Neural cell (in vitro differentiated cells): ENCODE measurements around the gene HS2ST1. TPM values are rescaled to one million over a fixed set of nuclear protein-coding genes. Genes with fewer than 3 reads are reported as not detected.
"Not testable (repeated sequence)": the region's sequence is repeated elsewhere in the genome, so short reads cannot be mapped to it uniquely, and the experiment has no call there.

ENCODE experiments used
- H2AFZ ChIP-seq: fragments of 200-600, 300-800 bp; sonication (generic), shearing (Covaris generic); 2 replicates; pipeline ENCODE4 v1.6.0; 2014; ENCODE audit warnings: low read depth, mild to moderate bottlenecking, antibody characterized with exemption, low read length, moderate library complexity
- H3F3A ChIP-seq: fragments of 200-600 bp; shearing (Covaris generic); 2 replicates; pipeline ENCODE4 v1.6.1; 2016; ENCODE audit warnings: mild to moderate bottlenecking, moderate library complexity, mixed read lengths, antibody characterized with exemption, low read length; ENCODE audit not compliant: insufficient read depth, poor library complexity, severe bottlenecking
- H3K27ac ChIP-seq: fragments of 200-600, 300-800 bp; sonication (generic), shearing (Covaris generic); 2 replicates; pipeline ENCODE4 v1.5.1; 2014; ENCODE audit warnings: mild to moderate bottlenecking, low read length, moderate library complexity
- H3K27me3 ChIP-seq: fragments of 300-800, 200-600 bp; sonication (generic), shearing (Covaris generic); 2 replicates; pipeline ENCODE4 v1.6.0; 2014; ENCODE audit warnings: mild to moderate bottlenecking, low read depth, low read length, moderate library complexity; ENCODE audit not compliant: insufficient read depth
- H3K36me3 ChIP-seq: fragments of 300-800, 200-600 bp; sonication (generic), shearing (Covaris generic); 2 replicates; pipeline ENCODE4 v1.5.1; 2014; ENCODE audit warnings: mild to moderate bottlenecking, antibody characterized with exemption, low read length, moderate library complexity; ENCODE audit not compliant: insufficient read depth
- H3K4me2 ChIP-seq: fragments of 300-800, 200-600 bp; sonication (generic), shearing (Covaris generic); 2 replicates; pipeline ENCODE4 v1.6.0; 2014; ENCODE audit warnings: mild to moderate bottlenecking, low read length
- H3K4me3 ChIP-seq: fragments of 300-800, 200-600 bp; sonication (generic), shearing (Covaris generic); 2 replicates; pipeline ENCODE4 v1.5.1; 2014; ENCODE audit warnings: mild to moderate bottlenecking, low read length, moderate library complexity
- H3K79me2 ChIP-seq: fragments of 200-600 bp; shearing (Covaris generic); replicated peaks from 2 replicates; pipeline ENCODE4 v1.6.0; 2014; ENCODE audit warnings: mild to moderate bottlenecking, low read length, moderate library complexity; ENCODE audit not compliant: insufficient read depth
- H3K9ac ChIP-seq: fragments of 300-800, 200-600 bp; sonication (generic), shearing (Covaris generic); 2 replicates; pipeline ENCODE4 v1.6.1; 2016; ENCODE audit warnings: mild to moderate bottlenecking, low read length, mixed read lengths
- H3K9me2 ChIP-seq: fragments of 200-600 bp; shearing (Covaris generic); 2 replicates; pipeline ENCODE4 v1.6.1; 2016; ENCODE audit warnings: mild to moderate bottlenecking, low read length, mixed read lengths; ENCODE audit not compliant: insufficient read depth
- H3K9me3 ChIP-seq: fragments of 200-600, 300-800 bp; sonication (generic), shearing (Covaris generic); 2 replicates; pipeline ENCODE4 v1.6.1; 2016; ENCODE audit warnings: mild to moderate bottlenecking, mixed run types, low read length, moderate library complexity, mixed read lengths
- H4K20me1 ChIP-seq: fragments of 200-600 bp; shearing (Covaris generic); 2 replicates; pipeline ENCODE4 v1.6.1; 2016; ENCODE audit warnings: mild to moderate bottlenecking, mixed run types; ENCODE audit not compliant: insufficient read depth
- CTCF ChIP-seq: fragments of 450-650 bp; IDR thresholded peaks from 2 replicates; pipeline ENCODE4 v1.5.1; 2014; ENCODE audit warnings: antibody characterized with exemption, mild to moderate bottlenecking, moderate library complexity; ENCODE audit not compliant: poor library complexity, severe bottlenecking
- EP300 ChIP-seq: fragments of 450-650 bp; conservative IDR thresholded peaks from 2 replicates; pipeline ENCODE4 v1.6.1; 2014; ENCODE audit warnings: antibody characterized with exemption, mild to moderate bottlenecking, moderate library complexity; ENCODE audit not compliant: poor library complexity, severe bottlenecking
- EZH2 ChIP-seq: fragments of 200-600, 300-800 bp; shearing (Covaris generic), sonication (generic); IDR thresholded peaks from 2 replicates; pipeline ENCODE4 v1.6.1; 2014; ENCODE audit warnings: antibody characterized with exemption, low read length, borderline replicate concordance, mild to moderate bottlenecking; ENCODE audit not compliant: insufficient read depth, poor library complexity, severe bottlenecking
- MXI1 ChIP-seq: fragments of 450-650 bp; conservative IDR thresholded peaks from 2 replicates; pipeline ENCODE4 v1.6.1; 2014; ENCODE audit warnings: antibody characterized with exemption, mild to moderate bottlenecking; ENCODE audit not compliant: poor library complexity, severe bottlenecking
- POLR2AphosphoS5 ChIP-seq: IDR thresholded peaks from 2 replicates; pipeline ENCODE4 v1.6.1; 2012
- RAD21 ChIP-seq: fragments of 450-650 bp; conservative IDR thresholded peaks from 2 replicates; pipeline ENCODE4 v1.6.1; 2014; ENCODE audit warnings: antibody characterized with exemption, mild to moderate bottlenecking, moderate library complexity
- REST ChIP-seq: IDR thresholded peaks from 2 replicates; pipeline ENCODE4 v1.6.1; 2012; ENCODE audit warnings: borderline replicate concordance
- SMC3 ChIP-seq: fragments of 450-650 bp; conservative IDR thresholded peaks from 2 replicates; pipeline ENCODE4 v1.6.1; 2014; ENCODE audit warnings: antibody characterized with exemption, mild to moderate bottlenecking, moderate library complexity; ENCODE audit not compliant: poor library complexity
- TAF1 ChIP-seq: IDR thresholded peaks from 2 replicates; pipeline ENCODE4 v1.6.1; 2012; ENCODE audit warnings: low read depth
- polyA plus RNA-seq: library from polyadenylated mRNA; depleted of rRNA; stranded (reverse); fragments of >200 nt; gene quantifications from 2 replicates; pipeline ENCODE4 v1.2.3, GENCODE V29; 2014

The HS2ST1 gene
- polyA plus RNA-seq, 1 donor from 2014 or later = 24.7 TPM

DNA sequence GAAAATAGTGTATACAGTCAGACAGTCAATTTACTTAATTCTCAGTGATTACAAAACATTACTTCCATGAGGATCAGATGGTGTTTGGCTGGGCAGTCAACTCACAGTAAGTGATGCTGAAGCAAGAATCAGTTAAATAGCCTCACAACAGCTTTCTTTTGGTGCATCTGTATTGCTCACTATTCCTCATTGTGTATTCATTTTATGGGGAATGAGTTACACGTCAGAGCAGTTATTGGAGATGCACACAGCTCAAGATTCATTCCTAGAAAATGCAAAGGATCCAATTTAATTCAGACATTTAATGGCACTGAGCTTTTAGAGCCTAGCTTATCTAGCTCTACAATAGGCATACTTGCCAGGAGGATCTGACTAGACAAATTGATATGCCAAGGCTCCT is 150.6 kb downstream of the HS2ST1 start (continued):
- TF ChIP-seq EP300 = no peak

DNA sequence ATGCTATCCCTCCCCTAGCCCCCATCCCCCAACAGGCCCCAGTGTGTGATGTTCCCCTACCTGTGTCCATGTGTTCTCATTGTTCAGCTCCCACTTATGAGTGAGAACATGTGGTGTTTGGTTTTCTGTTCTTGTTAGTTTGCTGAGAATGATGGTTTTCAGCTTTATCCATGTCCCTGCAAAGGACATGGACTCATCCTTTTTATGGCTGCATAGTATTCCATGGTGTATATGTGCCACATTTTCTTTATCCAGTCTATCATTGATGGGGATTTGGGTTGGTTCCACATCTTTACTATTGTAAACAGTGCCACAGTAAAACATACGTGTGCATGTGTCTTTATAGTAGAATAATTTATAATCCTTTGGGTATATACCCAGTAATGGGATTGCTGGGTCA is 152.3 kb downstream of the HS2ST1 start:
- not testable (repeated sequence) for H3K4me2 ChIP-seq, H3F3A ChIP-seq, H3K27ac ChIP-seq, H2AFZ ChIP-seq, H3K9ac ChIP-seq, H3K36me3 ChIP-seq, H3K9me3 ChIP-seq, H4K20me1 ChIP-seq, H3K27me3 ChIP-seq, H3K4me3 ChIP-seq, H3K9me2 ChIP-seq
- H3K79me2 ChIP-seq = peaks cover 19% of the 10 kb centered on the region

- Histone ChIP-seq H3K27me3 (no peaks in the 10 kb centered on the region), H3K36me3 (no peaks in the 10 kb centered on the region), H3F3A (no peaks in the 10 kb centered on the region), H3K4me3 (no peak overlapping the region), H2AFZ (no peak overlapping the region), H3K27ac (no peak overlapping the region), H3K9me2 (no peaks in the 10 kb centered on the region), H3K4me2 (no peak overlapping the region), H3K9ac (no peak overlapping the region), H4K20me1 (no peaks in the 10 kb centered on the region), H3K9me3 (no peaks in the 10 kb centered on the region), H3K79me2 (peaks cover 5% of the 10 kb centered on the region)
- TF ChIP-seq EZH2 (no peak), REST (no peak), EP300 (no peak), POLR2AphosphoS5 (no peak), RAD21 (no peak), MXI1 (no peak), SMC3 (no peak), CTCF (no peak), TAF1 (no peak)
These were observed 158.0 kb downstream of the HS2ST1 start for GRCh38 chr1:87072411-87072810.
